SK-N-SH treated with all-trans-retinoic acid at 6 μM for 48 hours (cell line): ENCODE measurements around the gene CRX.

Source experiments
- ARNTL ChIP-seq: fragments of 450-650 bp; formaldehyde crosslinking; IDR thresholded peaks from 2 replicates; pipeline ENCODE4 v1.5.0; 2020; ENCODE audit warnings: low read depth, mild to moderate bottlenecking, moderate library complexity, borderline replicate concordance
- BACH2 ChIP-seq: fragments of 250-450 bp; sonication (Bioruptor Pico); IDR thresholded peaks from 2 replicates; pipeline ENCODE4 v1.9.0; 2021; ENCODE audit warnings: mild to moderate bottlenecking, borderline replicate concordance
- CREB5 ChIP-seq: fragments of 250-450 bp; sonication (Bioruptor Pico); IDR thresholded peaks from 2 replicates; pipeline ENCODE4 v1.5.1; 2020; ENCODE audit warnings: low read depth, mild to moderate bottlenecking, moderate library complexity
- ISL1 ChIP-seq: fragments of 250-450 bp; sonication (Bioruptor Pico); IDR thresholded peaks from 2 replicates; pipeline ENCODE4 v2.1.2; 2022; ENCODE audit warnings: mild to moderate bottlenecking, moderate library complexity
- RARB ChIP-seq: fragments of 250-450 bp; sonication (Bioruptor Pico); IDR thresholded peaks from 2 replicates; pipeline ENCODE4 v1.8.0; 2021; ENCODE audit warnings: mild to moderate bottlenecking, moderate library complexity
- SNAI2 ChIP-seq: fragments of 250-450 bp; sonication (Bioruptor Pico); IDR thresholded peaks from 2 replicates; pipeline ENCODE4 v1.5.0; 2020; ENCODE audit warnings: mild to moderate bottlenecking, moderate library complexity
- ZC3H10 ChIP-seq: fragments of 250-450 bp; sonication (Bioruptor Pico); IDR thresholded peaks from 2 replicates; pipeline ENCODE4 v1.5.1; 2021; ENCODE audit warnings: mild to moderate bottlenecking, moderate library complexity
- ZFP30 ChIP-seq: fragments of 450-650 bp; formaldehyde crosslinking; IDR thresholded peaks from 2 replicates; pipeline ENCODE4 v1.5.0; 2022; ENCODE audit warnings: mild to moderate bottlenecking, moderate library complexity
- ZNF70 ChIP-seq: fragments of 450-650 bp; formaldehyde crosslinking; IDR thresholded peaks from 2 replicates; pipeline ENCODE4 v1.5.0; 2020; ENCODE audit warnings: mild to moderate bottlenecking, moderate library complexity
- TF ChIP-seq, protein P1 (sequence below): fragments of 250-450 bp; sonication (Bioruptor Pico); IDR thresholded peaks from 2 replicates; pipeline ENCODE4 v1.8.0; 2020; ENCODE audit warnings: mild to moderate bottlenecking, moderate library complexity, borderline replicate concordance

- no peak for TF ChIP-seq CREB5
- TF ChIP-seq ZFP30, result no peak
- TF ChIP-seq ZC3H10 (CRISPR knock-in tag), result no peak
- TF ChIP-seq RARB, result no peak
- TF ChIP-seq ISL1 (CRISPR knock-in tag), result no peak
- TF ChIP-seq BACH2, result no peak
- no peak for TF ChIP-seq ARNTL (CRISPR knock-in tag)
- TF ChIP-seq, protein P1, sequence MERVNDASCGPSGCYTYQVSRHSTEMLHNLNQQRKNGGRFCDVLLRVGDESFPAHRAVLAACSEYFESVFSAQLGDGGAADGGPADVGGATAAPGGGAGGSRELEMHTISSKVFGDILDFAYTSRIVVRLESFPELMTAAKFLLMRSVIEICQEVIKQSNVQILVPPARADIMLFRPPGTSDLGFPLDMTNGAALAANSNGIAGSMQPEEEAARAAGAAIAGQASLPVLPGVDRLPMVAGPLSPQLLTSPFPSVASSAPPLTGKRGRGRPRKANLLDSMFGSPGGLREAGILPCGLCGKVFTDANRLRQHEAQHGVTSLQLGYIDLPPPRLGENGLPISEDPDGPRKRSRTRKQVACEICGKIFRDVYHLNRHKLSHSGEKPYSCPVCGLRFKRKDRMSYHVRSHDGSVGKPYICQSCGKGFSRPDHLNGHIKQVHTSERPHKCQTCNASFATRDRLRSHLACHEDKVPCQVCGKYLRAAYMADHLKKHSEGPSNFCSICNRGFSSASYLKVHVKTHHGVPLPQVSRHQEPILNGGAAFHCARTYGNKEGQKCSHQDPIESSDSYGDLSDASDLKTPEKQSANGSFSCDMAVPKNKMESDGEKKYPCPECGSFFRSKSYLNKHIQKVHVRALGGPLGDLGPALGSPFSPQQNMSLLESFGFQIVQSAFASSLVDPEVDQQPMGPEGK (CRISPR knock-in tag), result no peak
- no peak for TF ChIP-seq SNAI2 (CRISPR knock-in tag)
- TF ChIP-seq ZNF70 (CRISPR knock-in tag), result no peak
Observed at GRCh38 chr19:47853003-47853402, 31.3 kb downstream of the CRX start.
